ENCODE results near the gene AVEN.

DNA sequence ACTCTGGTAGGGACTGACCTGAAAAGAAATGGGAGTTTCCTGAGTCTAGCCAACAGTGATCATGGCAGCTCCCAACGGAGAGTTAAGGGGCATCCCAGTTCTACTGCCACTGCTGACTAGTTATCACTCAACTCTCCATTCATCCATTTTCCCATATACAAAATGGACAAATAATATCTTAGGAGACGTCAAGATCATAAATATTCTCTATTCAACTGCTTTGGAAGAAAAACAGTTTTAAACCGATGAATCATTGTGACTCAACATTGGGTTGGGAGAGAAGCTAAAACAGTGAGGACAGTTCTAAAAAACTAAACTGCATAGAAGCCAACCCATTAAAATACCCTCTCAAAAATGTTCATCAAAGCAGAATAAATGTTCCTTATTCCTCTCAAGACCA lies 128.3 kb downstream of the AVEN start:
- TF ChIP-seq, protein P1, sequence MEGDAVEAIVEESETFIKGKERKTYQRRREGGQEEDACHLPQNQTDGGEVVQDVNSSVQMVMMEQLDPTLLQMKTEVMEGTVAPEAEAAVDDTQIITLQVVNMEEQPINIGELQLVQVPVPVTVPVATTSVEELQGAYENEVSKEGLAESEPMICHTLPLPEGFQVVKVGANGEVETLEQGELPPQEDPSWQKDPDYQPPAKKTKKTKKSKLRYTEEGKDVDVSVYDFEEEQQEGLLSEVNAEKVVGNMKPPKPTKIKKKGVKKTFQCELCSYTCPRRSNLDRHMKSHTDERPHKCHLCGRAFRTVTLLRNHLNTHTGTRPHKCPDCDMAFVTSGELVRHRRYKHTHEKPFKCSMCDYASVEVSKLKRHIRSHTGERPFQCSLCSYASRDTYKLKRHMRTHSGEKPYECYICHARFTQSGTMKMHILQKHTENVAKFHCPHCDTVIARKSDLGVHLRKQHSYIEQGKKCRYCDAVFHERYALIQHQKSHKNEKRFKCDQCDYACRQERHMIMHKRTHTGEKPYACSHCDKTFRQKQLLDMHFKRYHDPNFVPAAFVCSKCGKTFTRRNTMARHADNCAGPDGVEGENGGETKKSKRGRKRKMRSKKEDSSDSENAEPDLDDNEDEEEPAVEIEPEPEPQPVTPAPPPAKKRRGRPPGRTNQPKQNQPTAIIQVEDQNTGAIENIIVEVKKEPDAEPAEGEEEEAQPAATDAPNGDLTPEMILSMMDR (IDR thresholded peaks at IDR 0.05; ENCODE audit: low read depth, low read length, poor library complexity, severe bottlenecking): no peak
- no peak for TF ChIP-seq EZH2phosphoT487 (IDR thresholded peaks at IDR 0.05; ENCODE audit: borderline replicate concordance, low read length)
